Activated T-cell treated with anti-CD3 and anti-CD28 coated beads, Interleukin-2, amount 50 U/mL, for 24 hours (primary cell): Measurements from ENCODE around the gene HES1.
"Not testable (repeated sequence)": the region's sequence is repeated elsewhere in the genome, so short reads cannot be mapped to it uniquely, and the experiment has no call there.

Source experiments
- DNase-seq: peaks from one replicate; pipeline ENCODE4 v3.0.0-alpha.2; 2020
- H3K27ac Mint-ChIP-seq: 2 replicates; pipeline ENCODE4 v1.8.0; 2020; ENCODE audit warnings: mild to moderate bottlenecking, mixed read lengths
- H3K27me3 Mint-ChIP-seq: 2 replicates; pipeline ENCODE4 v1.8.0; 2020; ENCODE audit warnings: mixed read lengths
- H3K36me3 Mint-ChIP-seq: 2 replicates; pipeline ENCODE4 v1.8.0; 2020; ENCODE audit warnings: low read depth, mixed read lengths
- H3K4me1 Mint-ChIP-seq: 2 replicates; pipeline ENCODE4 v1.8.0; 2020; ENCODE audit warnings: low read depth, mixed read lengths
- H3K4me3 Mint-ChIP-seq: 2 replicates; pipeline ENCODE4 v1.8.0; 2020; ENCODE audit warnings: mild to moderate bottlenecking, moderate library complexity, mixed read lengths
- H3K9me3 Mint-ChIP-seq: 2 replicates; pipeline ENCODE4 v1.8.0; 2020; ENCODE audit warnings: mixed read lengths

The HES1 gene

DNA sequence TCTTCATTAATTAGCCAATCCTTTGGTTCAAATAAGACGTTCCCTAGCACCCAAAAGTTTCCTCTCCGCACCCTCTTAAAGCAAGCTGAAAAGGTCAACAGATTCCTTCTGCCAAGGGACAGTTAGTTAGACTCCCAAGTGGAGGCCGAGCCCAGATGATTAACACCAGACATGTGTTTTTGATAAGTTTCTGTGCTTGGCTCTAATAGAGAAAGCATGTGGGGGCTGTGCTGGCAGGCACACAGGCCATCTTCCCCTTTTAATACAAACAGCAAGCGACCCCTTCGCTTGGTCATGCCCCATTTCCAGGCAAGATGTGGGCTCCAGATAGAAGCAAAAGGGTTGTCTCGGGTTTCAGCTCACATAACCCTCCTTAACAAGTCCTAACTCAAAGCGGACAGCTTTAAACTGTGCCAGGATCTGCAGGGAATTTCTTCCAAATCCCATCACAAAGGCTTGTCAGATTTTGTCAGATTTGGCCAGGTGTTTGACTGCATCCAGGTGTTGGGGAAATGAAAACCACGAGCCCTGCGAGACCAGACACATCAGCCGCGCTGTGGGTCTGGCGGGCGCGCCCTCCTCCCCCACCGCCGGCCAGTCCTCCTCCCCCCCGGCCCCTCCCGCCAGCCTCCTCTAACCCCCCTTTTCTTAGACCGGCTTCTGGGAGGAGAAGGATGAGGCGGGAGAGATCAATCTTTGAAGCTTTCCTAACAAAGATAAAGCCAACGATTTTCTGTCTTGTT lies 3.3 kb downstream of the HES1 start:
- DNase-seq: no peak
- H3K27me3 Mint-ChIP-seq: peaks cover 66% of the 10 kb centered on the region
- no peaks in the 10 kb centered on the region for H3K9me3 Mint-ChIP-seq
- H3K27ac Mint-ChIP-seq: no peak overlapping the region
- peaks cover 34% of the 10 kb centered on the region for H3K4me1 Mint-ChIP-seq
- no peak overlapping the region for H3K4me3 Mint-ChIP-seq
- H3K36me3 Mint-ChIP-seq: no peaks in the 10 kb centered on the region

DNA sequence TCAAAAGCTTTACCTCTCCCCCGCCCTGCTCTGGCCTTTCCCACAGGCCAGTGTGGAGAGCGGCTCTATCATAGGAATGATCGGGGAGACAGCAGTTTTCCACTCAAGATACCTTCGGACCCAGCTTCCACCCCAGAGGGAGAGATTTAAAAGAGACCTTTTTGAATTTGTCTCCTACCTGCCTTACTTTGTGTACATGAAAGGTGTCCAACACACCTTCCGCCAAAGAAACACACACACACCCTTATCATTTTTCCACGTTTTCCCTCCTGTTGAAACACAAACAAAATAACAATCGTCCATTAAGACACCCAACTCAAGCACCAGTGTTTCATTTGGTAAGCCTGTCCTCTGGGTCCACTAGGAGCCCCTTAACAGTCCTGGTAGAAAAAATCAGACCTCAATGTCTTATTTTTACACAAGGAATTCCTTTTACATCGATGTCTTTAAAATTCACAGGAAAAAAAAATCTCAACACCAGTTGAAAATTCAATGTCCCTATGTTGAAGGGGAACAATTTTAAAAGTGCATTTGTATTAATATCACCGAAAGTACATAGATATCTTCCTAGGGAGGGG lies 4.0 kb downstream of the HES1 start:
- Mint-ChIP-seq H3K4me1 (peaks cover 34% of the 10 kb centered on the region), H3K27me3 (peaks cover 66% of the 10 kb centered on the region), H3K27ac (no peak overlapping the region), H3K4me3 (no peak overlapping the region), H3K9me3 (no peaks in the 10 kb centered on the region), H3K36me3 (no peaks in the 10 kb centered on the region)
- no peak for DNase-seq

DNA sequence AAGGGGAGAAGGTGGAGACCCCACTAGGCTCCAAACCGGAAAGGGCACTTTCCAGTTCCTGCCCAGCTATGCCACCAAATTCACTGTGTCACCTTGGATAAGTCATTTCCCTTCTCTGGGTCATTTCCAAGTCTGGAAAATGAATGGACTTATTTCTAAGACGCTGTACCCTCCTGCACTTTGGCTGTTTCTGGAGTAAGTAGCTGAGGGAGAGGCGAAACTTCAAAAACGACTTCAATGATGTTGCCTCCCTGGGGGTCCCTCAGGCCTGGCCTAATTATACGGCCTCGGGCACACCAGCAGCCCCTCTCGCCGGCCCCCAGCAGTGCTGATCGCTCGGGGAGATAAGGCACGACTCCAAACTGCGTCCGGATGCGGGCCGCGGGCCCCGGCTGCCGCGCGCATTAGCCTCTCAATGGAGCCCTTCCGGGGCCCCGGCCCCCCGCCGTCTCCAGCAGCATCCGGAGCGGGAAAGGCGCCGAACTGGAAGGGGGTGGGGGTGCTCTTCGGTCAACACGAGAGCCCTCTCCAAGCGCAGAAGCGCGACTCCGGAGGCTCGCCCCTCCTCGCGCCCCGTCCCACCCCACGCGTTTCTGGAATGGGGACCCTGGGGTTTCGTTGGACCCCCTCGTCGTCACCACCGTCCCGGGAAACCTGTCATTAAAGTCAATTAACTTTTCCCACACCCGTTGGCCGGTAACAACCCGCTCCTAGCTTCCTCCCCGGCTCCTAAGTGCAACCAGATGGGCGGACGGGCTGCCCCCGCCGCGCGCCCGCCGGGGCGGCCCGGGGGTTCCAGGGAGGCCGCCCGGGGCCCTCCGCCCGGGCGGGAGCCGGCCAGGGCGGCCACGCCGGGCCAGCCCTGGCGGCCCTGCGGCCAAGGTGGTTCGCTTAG lies 4.8 kb downstream of the HES1 start:
- no peaks in the 10 kb centered on the region for H3K36me3 Mint-ChIP-seq
- H3K9me3 Mint-ChIP-seq: no peaks in the 10 kb centered on the region
- peak overlapping the region; percentile 42 for H3K4me3 Mint-ChIP-seq
- H3K27ac Mint-ChIP-seq: no peak overlapping the region
- peaks cover 64% of the 10 kb centered on the region for H3K27me3 Mint-ChIP-seq
- peak; percentile 53 for DNase-seq
- H3K4me1 Mint-ChIP-seq: peaks cover 30% of the 10 kb centered on the region

DNA sequence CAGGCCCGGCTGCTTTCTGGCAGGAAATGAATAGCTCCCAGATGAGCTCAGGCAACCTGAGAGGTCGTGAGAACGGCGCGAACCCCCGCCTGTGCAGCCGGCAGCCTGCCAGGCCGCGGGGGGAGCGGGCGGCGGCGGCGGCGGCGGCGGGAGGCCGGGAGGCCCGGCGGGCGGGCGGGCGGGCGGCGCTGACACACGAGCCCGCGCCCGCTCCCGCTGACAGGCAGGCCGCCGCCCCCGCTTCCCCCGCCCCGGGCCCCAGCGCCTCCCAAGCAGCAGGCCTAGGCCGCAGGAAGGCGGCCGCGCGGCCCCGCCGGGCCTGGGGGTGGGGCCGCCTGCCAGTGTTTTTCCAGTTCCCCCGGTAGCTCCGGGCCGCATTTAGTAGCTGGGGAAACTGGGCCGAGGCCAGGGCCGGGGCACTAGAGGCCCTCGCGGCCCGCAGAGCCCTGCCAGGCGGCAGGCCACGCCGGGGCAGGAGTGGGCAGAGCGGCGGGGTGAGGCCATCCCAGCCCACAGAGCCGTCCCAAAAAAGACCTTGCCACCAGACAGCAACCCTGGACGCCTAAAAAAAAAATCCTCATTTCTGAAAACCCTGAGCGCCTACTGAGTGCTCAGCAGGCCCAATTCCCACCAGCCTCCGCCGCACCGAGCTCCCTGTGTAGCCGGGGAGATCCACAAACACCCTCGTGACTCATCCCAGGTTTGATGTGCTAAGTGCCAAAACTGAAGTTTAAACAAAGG lies 5.6 kb downstream of the HES1 start:
- Mint-ChIP-seq H3K36me3 (no peaks in the 10 kb centered on the region), H3K27me3 (peaks cover 58% of the 10 kb centered on the region), H3K9me3 (no peaks in the 10 kb centered on the region), H3K27ac (peak overlapping the region; percentile 63), H3K4me3 (peak overlapping the region; percentile 64), H3K4me1 (peaks cover 22% of the 10 kb centered on the region)
- peak; percentile 79 for DNase-seq

DNA sequence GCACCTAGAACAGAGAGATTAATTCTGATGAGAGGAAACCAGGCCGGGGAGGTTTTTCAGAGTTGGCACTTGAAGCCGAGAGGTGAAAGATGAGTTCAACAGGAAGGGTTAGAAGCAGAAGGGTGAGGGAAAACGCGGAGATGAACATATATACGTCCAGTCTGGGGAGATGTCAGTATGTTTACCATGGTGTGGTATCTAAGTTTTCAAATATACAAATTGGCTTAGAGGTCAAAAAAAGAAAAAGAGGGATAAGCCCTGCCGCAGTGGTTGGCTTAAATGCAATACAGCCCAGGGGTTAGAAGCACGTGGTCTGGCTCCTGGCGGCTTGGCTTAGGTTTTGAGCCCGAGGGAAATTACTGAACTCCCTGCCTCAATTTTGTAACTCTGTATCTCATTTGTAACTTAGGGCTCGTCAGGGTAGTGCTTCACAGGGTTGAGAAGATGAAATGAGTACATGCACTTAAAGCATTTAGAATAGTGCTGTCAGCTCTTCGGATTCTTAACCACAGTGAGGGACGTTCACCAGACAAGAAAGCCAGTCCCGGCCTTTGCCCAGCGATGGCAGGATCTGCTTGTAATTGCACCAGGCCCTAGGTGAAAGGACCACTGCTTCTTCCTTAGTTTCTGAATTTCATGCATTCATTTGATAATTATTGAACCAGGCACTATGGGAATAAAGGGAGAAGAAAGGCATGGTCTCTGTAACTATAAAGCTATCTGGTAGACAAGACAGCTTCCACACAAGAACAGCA lies 6.4 kb downstream of the HES1 start:
- Mint-ChIP-seq H3K27me3 (peaks cover 51% of the 10 kb centered on the region), H3K9me3 (no peaks in the 10 kb centered on the region)

DNA sequence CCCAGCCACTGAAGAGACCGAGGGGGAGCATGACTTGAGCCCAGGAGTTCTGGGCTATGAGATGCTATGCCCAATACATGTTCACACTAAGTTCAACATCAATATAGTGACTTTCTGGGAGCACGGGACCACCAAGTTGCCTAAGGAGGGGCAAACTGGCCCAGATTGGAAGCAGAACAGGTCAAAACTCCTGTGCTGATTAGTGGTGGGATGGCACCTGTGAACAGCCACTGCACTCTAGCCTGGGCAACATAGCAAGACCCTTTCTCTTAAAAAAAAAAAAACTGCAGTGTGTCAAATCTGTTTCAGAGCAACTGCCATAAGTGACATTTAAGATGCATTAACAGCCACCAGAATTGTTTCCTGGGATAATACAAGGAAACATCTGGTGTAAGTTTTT lies 9.8 kb downstream of the HES1 start:
- DNase-seq: no peak
- Mint-ChIP-seq H3K27me3 (peaks cover 38% of the 10 kb centered on the region), H3K27ac (no peak overlapping the region)

More for the DNA sequence above, 6.4 kb downstream of the HES1 start:
- no peaks in the 10 kb centered on the region for H3K36me3 Mint-ChIP-seq
- H3K4me1 Mint-ChIP-seq: peaks cover 15% of the 10 kb centered on the region
- H3K4me3 Mint-ChIP-seq: peak overlapping the region; percentile 64
- DNase-seq: no peak
- peak overlapping the region; percentile 63 for H3K27ac Mint-ChIP-seq

DNA sequence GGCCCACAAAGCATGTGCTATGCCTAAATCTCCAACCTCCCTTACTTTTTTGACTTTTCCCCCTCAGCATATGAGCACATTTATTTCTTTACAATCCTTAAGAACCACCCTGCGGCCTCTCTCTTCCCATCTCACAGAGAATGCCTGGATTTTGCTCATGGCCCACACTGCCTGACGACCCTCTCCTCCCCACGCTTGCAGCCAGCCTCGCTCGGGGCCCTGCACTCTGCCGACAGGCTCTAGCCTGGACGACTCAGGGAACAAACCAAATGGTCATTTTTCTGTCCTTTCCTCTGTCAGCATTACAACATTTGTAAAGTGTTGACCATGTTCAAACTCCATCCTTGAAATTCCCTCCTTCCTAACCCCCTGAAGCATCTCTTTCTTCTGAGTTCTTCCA lies 11.7 kb downstream of the HES1 start:
- H3K9me3 Mint-ChIP-seq: no peaks in the 10 kb centered on the region
- no peak overlapping the region for H3K4me3 Mint-ChIP-seq
- H3K27ac Mint-ChIP-seq: no peak overlapping the region
- no peak for DNase-seq
- H3K4me1 Mint-ChIP-seq: no peaks in the 10 kb centered on the region
- H3K27me3 Mint-ChIP-seq: peaks cover 36% of the 10 kb centered on the region
- H3K36me3 Mint-ChIP-seq: no peaks in the 10 kb centered on the region

More for the DNA sequence above, 9.8 kb downstream of the HES1 start:
- Mint-ChIP-seq H3K36me3 (no peaks in the 10 kb centered on the region), H3K4me1 (peaks cover 9% of the 10 kb centered on the region), H3K9me3 (no peaks in the 10 kb centered on the region), H3K4me3 (no peak overlapping the region)

DNA sequence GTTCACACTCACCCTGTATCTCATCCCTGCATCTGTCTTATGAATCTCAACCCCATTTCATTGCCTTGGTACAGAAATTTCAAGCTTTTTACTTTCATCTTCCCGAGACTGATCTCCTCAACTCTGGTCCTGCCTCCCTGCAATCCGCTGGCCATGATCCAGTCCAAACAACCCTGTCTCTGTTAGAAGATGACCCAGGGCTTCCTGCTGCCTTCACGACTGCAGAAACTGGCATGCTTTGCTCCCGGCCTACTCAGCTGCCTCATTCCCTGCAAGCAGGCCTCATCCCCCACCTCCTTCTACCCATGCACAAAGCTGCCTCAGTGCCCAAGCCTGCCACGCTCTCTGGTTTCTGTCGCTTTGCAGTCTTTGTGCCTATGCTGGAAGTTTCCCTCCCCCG lies 12.4 kb downstream of the HES1 start:
- Mint-ChIP-seq H3K27ac (no peak overlapping the region), H3K4me1 (no peaks in the 10 kb centered on the region), H3K27me3 (peaks cover 36% of the 10 kb centered on the region), H3K9me3 (no peaks in the 10 kb centered on the region), H3K36me3 (no peaks in the 10 kb centered on the region), H3K4me3 (no peak overlapping the region)
- no peak for DNase-seq

DNA sequence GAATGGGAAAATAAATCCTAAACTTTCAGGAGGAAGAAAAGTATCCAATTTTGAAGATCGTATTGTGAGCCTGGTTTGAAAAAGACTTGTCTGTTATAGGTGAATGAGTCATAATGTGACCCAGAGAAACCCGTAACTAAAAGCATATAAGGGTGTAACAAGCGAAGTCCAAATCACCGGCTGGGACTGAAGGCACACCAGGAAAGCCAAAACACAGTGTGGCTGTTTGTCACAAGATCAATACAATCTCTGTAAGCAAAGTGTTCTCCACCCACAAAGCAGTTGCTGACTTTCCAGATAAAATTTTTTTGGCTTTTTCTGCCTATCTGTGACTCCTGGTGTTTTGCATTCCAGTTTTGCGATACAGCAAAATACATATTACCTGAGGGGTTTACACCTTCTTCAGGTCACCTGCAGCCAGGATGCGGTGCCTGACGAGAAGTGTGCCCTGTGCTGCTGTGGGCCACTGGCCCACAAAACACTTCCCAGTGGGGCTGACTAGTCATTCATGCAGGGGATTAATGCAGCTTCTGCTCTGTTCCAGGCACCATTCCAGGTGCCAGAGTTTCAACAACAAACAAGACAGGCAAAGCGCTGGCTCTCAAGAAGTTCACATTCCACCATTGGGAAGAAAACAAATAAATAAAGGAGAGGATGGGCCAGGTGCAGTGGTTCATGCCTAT lies 14.4 kb downstream of the HES1 start:
- H3K4me1 Mint-ChIP-seq: no peaks in the 10 kb centered on the region
- H3K27me3 Mint-ChIP-seq: peaks cover 45% of the 10 kb centered on the region
- peaks cover 6% of the 10 kb centered on the region for H3K9me3 Mint-ChIP-seq
- no peak for DNase-seq
- no peak overlapping the region for H3K27ac Mint-ChIP-seq
- no peaks in the 10 kb centered on the region for H3K36me3 Mint-ChIP-seq
- H3K4me3 Mint-ChIP-seq: no peak overlapping the region

DNA sequence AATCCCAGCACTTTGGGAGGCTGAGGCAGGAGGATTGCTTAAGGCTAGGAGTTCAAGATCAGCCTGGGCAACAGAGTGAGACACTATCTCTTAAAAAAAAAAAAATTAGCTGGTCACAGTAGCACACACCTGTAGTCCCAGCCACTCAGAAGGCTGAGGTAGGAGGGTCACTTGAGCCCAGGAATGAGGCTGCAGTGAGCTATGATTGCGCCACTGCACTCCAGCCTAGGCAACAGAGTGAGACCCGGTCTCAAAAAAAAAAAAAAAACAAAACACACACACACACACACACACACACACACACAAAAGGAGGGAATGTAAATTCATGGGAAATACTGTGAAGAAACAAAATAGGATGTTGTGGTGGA lies 15.0 kb downstream of the HES1 start:
- H3K4me1 Mint-ChIP-seq, H3K4me3 Mint-ChIP-seq, H3K9me3 Mint-ChIP-seq, H3K27ac Mint-ChIP-seq, H3K36me3 Mint-ChIP-seq, DNase-seq: not testable (repeated sequence)
- H3K27me3 Mint-ChIP-seq: peaks cover 44% of the 10 kb centered on the region

DNA sequence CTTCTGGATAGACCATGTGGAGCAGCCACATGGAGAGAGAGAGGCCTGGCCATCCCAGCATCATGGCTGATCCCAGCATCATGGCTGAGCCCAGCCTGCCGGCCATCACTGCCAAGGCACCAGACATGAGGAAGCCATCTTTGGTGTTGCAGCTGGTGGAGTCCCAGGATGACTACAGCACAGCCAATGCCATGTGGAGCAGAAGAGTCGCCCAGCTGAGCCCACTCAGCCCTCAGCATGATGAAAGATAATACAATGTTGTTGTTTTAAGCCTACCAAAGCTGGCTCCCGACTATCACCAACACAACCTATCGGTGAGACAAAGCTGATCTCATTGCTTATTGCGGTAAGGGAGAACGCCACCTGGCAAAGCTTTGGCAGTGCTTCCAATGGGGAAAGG lies 18.4 kb downstream of the HES1 start:
- Mint-ChIP-seq H3K4me3 (no peak overlapping the region), H3K27me3 (peaks cover 26% of the 10 kb centered on the region), H3K27ac (no peak overlapping the region), H3K9me3 (peaks cover 6% of the 10 kb centered on the region), H3K4me1 (no peaks in the 10 kb centered on the region), H3K36me3 (no peaks in the 10 kb centered on the region)
- no peak for DNase-seq

DNA sequence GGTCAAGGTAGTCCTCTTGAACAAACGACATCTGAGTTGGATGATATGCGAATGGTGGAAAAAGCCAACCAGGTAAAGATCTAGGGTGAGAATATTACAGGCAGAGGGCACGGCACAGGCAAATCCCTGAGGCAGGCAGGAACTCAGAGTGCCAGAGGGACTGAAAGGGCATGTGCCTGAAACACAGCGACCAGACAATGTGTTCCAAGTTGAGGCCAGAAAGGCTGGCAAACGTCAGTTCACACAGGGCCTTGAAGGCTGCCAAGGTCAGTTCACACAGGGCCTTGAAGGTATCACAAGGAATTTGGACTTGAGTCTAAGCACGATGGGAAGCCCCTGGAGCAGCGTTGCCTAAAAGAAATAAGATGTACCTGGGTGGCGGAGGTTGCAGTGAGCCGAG lies 20.1 kb downstream of the HES1 start:
- Mint-ChIP-seq H3K4me1 (no peaks in the 10 kb centered on the region), H3K4me3 (no peak overlapping the region), H3K36me3 (no peaks in the 10 kb centered on the region), H3K27me3 (peaks cover 28% of the 10 kb centered on the region), H3K9me3 (peaks cover 6% of the 10 kb centered on the region), H3K27ac (no peak overlapping the region)
- no peak for DNase-seq

DNA sequence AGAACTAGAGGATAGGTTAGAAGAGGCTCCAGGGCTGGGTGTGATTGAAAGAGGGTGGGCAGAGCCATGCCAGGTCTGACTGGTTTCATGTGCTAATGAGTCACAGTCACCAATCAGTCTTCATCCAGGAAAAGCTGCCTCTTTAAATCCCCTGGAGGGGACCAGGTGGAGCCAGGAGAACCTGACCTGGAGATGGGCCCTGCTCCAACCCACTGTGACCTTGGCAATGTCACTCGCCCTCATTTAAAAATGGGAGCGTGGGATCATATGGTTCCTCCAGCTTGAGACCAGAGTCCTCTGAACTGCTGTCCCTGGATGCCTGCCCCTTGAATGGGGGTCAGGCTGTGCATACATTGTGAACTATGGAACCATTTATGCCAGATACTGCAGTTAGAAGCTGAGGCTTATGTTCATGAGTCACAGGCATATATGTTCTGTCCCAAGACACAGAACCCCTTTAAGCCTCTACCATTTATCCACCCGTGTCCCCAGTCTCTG lies 23.0 kb downstream of the HES1 start:
- no peak overlapping the region for H3K4me3 Mint-ChIP-seq
- peaks cover 37% of the 10 kb centered on the region for H3K27me3 Mint-ChIP-seq
- no peaks in the 10 kb centered on the region for H3K36me3 Mint-ChIP-seq
- peaks cover 6% of the 10 kb centered on the region for H3K9me3 Mint-ChIP-seq
- H3K4me1 Mint-ChIP-seq: no peaks in the 10 kb centered on the region
- no peak overlapping the region for H3K27ac Mint-ChIP-seq
- no peak for DNase-seq
